Adrenal gland (tissue), 12 donors: ENCODE results near the gene ADORA1. TPM values are rescaled to one million over a fixed set of nuclear protein-coding genes. Genes with fewer than 3 reads are reported as not detected.

Experiments
- DNase-seq, 7 donors: peaks; one replicate each; pipeline ENCODE4 v3.0.0-alpha.2; 2019 to 2020
- H3K27ac ChIP-seq, 5 donors: fragments of 200-600 bp; sonication (generic) in 4 of 5; 1 replicate in 3 of 5; 2 replicates in 2 of 5; pipeline versions ENCODE4 v1.5.1 to v1.8.0; 2016 to 2020; ENCODE audit warnings: mild to moderate bottlenecking in 1 of 5
- H3K27me3 ChIP-seq: fragments of 200-600 bp; 2 replicates; pipeline ENCODE4 v1.8.0; 2021
- H3K36me3 ChIP-seq, 2 donors: fragments of 200-600 bp; replicated peaks in 1 of 2; 1 replicate in 1 of 2; 2 replicates in 1 of 2; pipeline versions ENCODE4 v1.5.1 to v1.8.0; 2018 to 2022
- H3K4me1 ChIP-seq, 2 donors: fragments of 200-600 bp; replicated peaks in 1 of 2; 1 replicate in 1 of 2; 2 replicates in 1 of 2; pipeline versions ENCODE4 v1.5.1 to v1.8.0; 2018 to 2021
- H3K4me3 ChIP-seq, 4 donors: fragments of 200-600 bp; sonication (generic) in 3 of 4; one replicate each; pipeline ENCODE4 v1.5.1; 2016 to 2018
- H3K9me3 ChIP-seq, 3 donors: fragments of 200-600 bp; sonication (generic) in 1 of 3; replicated peaks in 1 of 3; 1 replicate in 2 of 3; 2 replicates in 1 of 3; pipeline versions ENCODE4 v1.5.1 to v1.8.0; 2016 to 2021
- CTCF ChIP-seq, 6 experiments: fragments of 450-650 bp in 4 of 6; fragments of 200-600 bp in 2 of 6; sonication (generic) in 1 of 6; IDR thresholded peaks; 1 replicate in 5 of 6; 2 replicates in 1 of 6; pipeline versions ENCODE4 v1.5.1 to v1.8.0; 2016 to 2021; ENCODE audit warnings: antibody characterized with exemption in 6 of 6, mild to moderate bottlenecking in 2 of 6, moderate library complexity in 1 of 6
- POLR2A ChIP-seq, 2 donors: fragments of 450-650 bp; IDR thresholded peaks; one replicate each; pipeline ENCODE4 v1.6.1; 2017; ENCODE audit warnings: antibody characterized with exemption in 2 of 2, mild to moderate bottlenecking in 2 of 2, moderate library complexity in 1 of 2
- WGBS, 4 donors: extraction: QIAGEN DNeasy Blood & Tissue Kit in 2 of 4; methylation state at CpG; one replicate each; pipeline versions ENCODE4 v1.1.5 to v1.1.7; 2013 to 2017; 5-methylcytosine and 5-hydroxymethylcytosine counted together
- intact Hi-C, 2 donors: fragments of 100-400 bp; cut with DNase I; formaldehyde crosslinking; loops; one replicate each; pipeline versions ENCODE4 v1.14.1 to v1.15.0; 2022 to 2023
- polyA plus RNA-seq, 3 donors: library from polyadenylated mRNA; stranded (reverse); fragments of 200-250 nt in 2 of 3; fragments of 350-450 nt in 1 of 3; fragmentation: Illumina TruSeq in 1 of 3; extraction: RNeasy Lipid Tissue Mini Kit (QIAGEN cat#74804) in 1 of 3; gene quantifications; one replicate each; pipeline ENCODE4 v1.2.3, GENCODE V29; 2013 to 2014
- total RNA-seq, 9 donors: library from RNA; depleted of rRNA in 4 of 9; stranded (reverse); fragments of >200 nt in 4 of 9; fragments of 120-200 nt in 1 of 9; fragmentation: NEBNext Ultra II Directional in 1 of 9; extraction: Animal tissue kit (Norgen Biotek cat#: 25700) in 1 of 9; gene quantifications; one replicate each; pipeline versions ENCODE4 v1.1.0 to v1.2.4, GENCODE V29; 2013 to 2023
- donor health status: healthy with polysubstance abuse.
- donor health status: Bipolar disorder and iron deficiency.
- donor health status: DM: yes; HTN: yes; CAD: no.
- donor health status: DM: no; HTN: no; CAD: no.
- donor health status: DM: no; HTN: no; CAD: no.
- donor health status: DM: yes; HTN: yes; CAD: no.

The ADORA1 gene
- total and polyA plus RNA-seq, 12 donors: 0.14 to 1.7 (median 0.59) TPM

GRCh38 chr1:203150511-203151297 is 23.2 kb downstream of the ADORA1 start:
- intact Hi-C loops: no loop called here
- no peak for TF ChIP-seq POLR2A (IDR thresholded peaks at IDR 0.05)
- no peak for TF ChIP-seq CTCF (IDR thresholded peaks at IDR 0.05)
- DNase-seq: no peak
- Histone ChIP-seq H3K27ac (no peak overlapping the region), H3K4me3 (no peak overlapping the region), H3K9me3 (no peaks in the 10 kb centered on the region), H3K4me1 (peaks cover 0 to 7% of the 10 kb centered on the region in 2 donors), H3K36me3 (no peaks in the 10 kb centered on the region), H3K27me3 (no peaks in the 10 kb centered on the region)
- WGBS, 4 donors: 71 to 92% (median 81%) methylated on average over 8 to 9 of the region's 9 CpGs

- H3K27ac ChIP-seq: no peak overlapping the region
- H3K4me3 ChIP-seq: no peak overlapping the region
- H3K36me3 ChIP-seq: no peaks in the 10 kb centered on the region
- no peak for DNase-seq
- WGBS, 4 donors: 63 to 71% (median 66%) methylated on average over 9 of the region's 9 CpGs
- H3K4me1 ChIP-seq: peaks cover 0 to 7% of the 10 kb centered on the region in 2 donors
- H3K27me3 ChIP-seq: no peaks in the 10 kb centered on the region
- TF ChIP-seq POLR2A (IDR thresholded peaks at IDR 0.05): no peak
- TF ChIP-seq CTCF (IDR thresholded peaks at IDR 0.05): no peak
- intact Hi-C loops: no loop called here
- no peaks in the 10 kb centered on the region for H3K9me3 ChIP-seq
Measured at GRCh38 chr1:203151362-203152157, 24.0 kb downstream of the ADORA1 start.

GRCh38 chr1:203152158-203153034 is 24.9 kb downstream of the ADORA1 start:
- intact Hi-C loops: no loop called here
- WGBS, 4 donors: 65 to 88% (median 84%) methylated on average over 6 to 10 of the region's 10 CpGs

More at GRCh38 chr1:203152158-203153034, 24.9 kb downstream of the ADORA1 start:
- Histone ChIP-seq H3K27me3 (no peaks in the 10 kb centered on the region), H3K4me1 (peaks cover 0 to 7% of the 10 kb centered on the region in 2 donors), H3K36me3 (no peaks in the 10 kb centered on the region), H3K4me3 (no peak overlapping the region), H3K27ac (no peak overlapping the region), H3K9me3 (no peaks in the 10 kb centered on the region)
- no peak for TF ChIP-seq POLR2A (IDR thresholded peaks at IDR 0.05)
- no peak for TF ChIP-seq CTCF (IDR thresholded peaks at IDR 0.05)
- DNase-seq: peak in 1 of 7 donors; percentile 33
